Epidermal melanocyte (primary cell): Measurements from ENCODE around the gene TNPO2.
"Not testable (repeated sequence)": the region's sequence is repeated elsewhere in the genome, so short reads cannot be mapped to it uniquely, and the experiment has no call there.

Source experiments
- DNase-seq: peaks from one replicate; pipeline ENCODE4 v3.0.0; 2011; ENCODE audit warnings: low spot score; ENCODE audit not compliant: insufficient read length

TNPO2 gene

GRCh38 chr19:12706332-12706718 is 17.4 kb downstream of the TNPO2 start:
- no peak for DNase-seq

- no peak for DNase-seq
These were observed 17.9 kb downstream of the TNPO2 start for GRCh38 chr19:12705654-12706331.

GRCh38 chr19:12705169-12705568 is 18.6 kb downstream of the TNPO2 start:
- no peak for DNase-seq

- DNase-seq, result no peak
These were observed 20.7 kb downstream of the TNPO2 start for GRCh38 chr19:12703046-12703445.

GRCh38 chr19:12701596-12702282 is 22.0 kb downstream of the TNPO2 start:
- no peak for DNase-seq

GRCh38 chr19:12698138-12698537 is 25.6 kb downstream of the TNPO2 start:
- DNase-seq, result no peak

GRCh38 chr19:12697425-12697824 is 26.3 kb downstream of the TNPO2 start:
- not testable (repeated sequence) for DNase-seq

- peak; percentile 99 for DNase-seq
These were observed 27.1 kb downstream of the TNPO2 start, which contains the start of gene FBXW9 for GRCh38 chr19:12696366-12697335. TSS of gene FBXW9 (minus strand) at chr19:12696631. CDS start at chr19:12696581, 50 bp downstream.

- DNase-seq, result no peak
These were observed 27.8 kb downstream of the TNPO2 start for GRCh38 chr19:12695997-12696365.

GRCh38 chr19:12695514-12695913 is 28.2 kb downstream of the TNPO2 start:
- no peak for DNase-seq

- DNase-seq, result no peak
These were observed 28.6 kb downstream of the TNPO2 start for GRCh38 chr19:12695096-12695495.

- no peak for DNase-seq
These were observed 29.1 kb downstream of the TNPO2 start for GRCh38 chr19:12694641-12695040.

- DNase-seq, result no peak
These were observed 30.8 kb downstream of the TNPO2 start for GRCh38 chr19:12692960-12693359.

- DNase-seq, result no peak
These were observed 34.0 kb downstream of the TNPO2 start for GRCh38 chr19:12689581-12690216.

- DNase-seq, result no peak
These were observed 34.7 kb downstream of the TNPO2 start for GRCh38 chr19:12689012-12689411.

- DNase-seq, result no peak
These were observed 36.1 kb downstream of the TNPO2 start, which contains the start of gene GNG14 for GRCh38 chr19:12687496-12688196. TSS of gene GNG14 (plus strand) at chr19:12687998. CDS start at chr19:12688049, 51 bp downstream.

GRCh38 chr19:12685831-12686230 is 37.9 kb downstream of the TNPO2 start:
- no peak for DNase-seq

- DNase-seq, result peak; percentile 99
These were observed 42.4 kb downstream of the TNPO2 start, which contains the start of gene DHPS for GRCh38 chr19:12681074-12681987. TSS of gene DHPS (minus strand) at chr19:12681880. CDS start at chr19:12681766, 114 bp downstream.

- DNase-seq, result no peak
These were observed 43.7 kb downstream of the TNPO2 start for GRCh38 chr19:12680034-12680433.
